K562 (cell line): ENCODE data around the gene NR3C1.

Source experiments
- BRF2 ChIP-seq: IDR thresholded peaks from 3 replicates; pipeline ENCODE4 v1.6.1; 2011; ENCODE audit warnings: borderline replicate concordance, mild to moderate bottlenecking; ENCODE audit not compliant: insufficient read length, insufficient read depth
- CTCF ChIP-seq, 3 experiments: IDR thresholded peaks in 2 of 3; conservative IDR thresholded peaks in 1 of 3; 2 replicates each; pipeline ENCODE4 v1.5.1; 2011 to 2012; ENCODE audit warnings: low read length in 3 of 3, mild to moderate bottlenecking in 3 of 3, control low read depth in 2 of 3, improper control_type of control experiment in 1 of 3, inconsistent platforms in 1 of 3, low read depth in 1 of 3, mixed read lengths in 1 of 3, moderate library complexity in 1 of 3; ENCODE audit not compliant: insufficient read depth in 2 of 3
- ELK1 ChIP-seq: sonication (generic); formaldehyde crosslinking; IDR thresholded peaks from 2 replicates; pipeline ENCODE4 v1.8.1; 2022; ENCODE audit warnings: missing genetic modification reagents
- HDAC3 ChIP-seq: fragments of 450-650 bp; IDR thresholded peaks from 2 replicates; pipeline ENCODE4 v1.6.1; 2018; ENCODE audit warnings: borderline replicate concordance, mild to moderate bottlenecking, moderate library complexity; ENCODE audit not compliant: partially characterized antibody
- HDAC8 ChIP-seq: fragments of 450-650 bp; IDR thresholded peaks from 2 replicates; pipeline ENCODE4 v1.6.1; 2016; ENCODE audit warnings: mild to moderate bottlenecking, missing genetic modification characterization, moderate library complexity, missing compliant biosample characterization
- IRF9 ChIP-seq: fragments of 450-650 bp; IDR thresholded peaks from 2 replicates; pipeline ENCODE4 v1.6.1; 2016; ENCODE audit warnings: missing biosample characterization, missing genetic modification characterization
- MAFK ChIP-seq: IDR thresholded peaks from 2 replicates; pipeline ENCODE4 v1.6.1; 2011; ENCODE audit warnings: low read length, improper control_type of control experiment
- NFIX ChIP-seq: fragments of 250-450 bp; sonication (Bioruptor Pico); IDR thresholded peaks from 2 replicates; pipeline ENCODE4 v1.4.0; 2020; ENCODE audit warnings: low read depth, mild to moderate bottlenecking, moderate library complexity
- PHF8 ChIP-seq: fragments of 200-600 bp; sonication (generic); IDR thresholded peaks from 2 replicates; pipeline ENCODE4 v1.6.1; 2012; ENCODE audit warnings: mixed run types, mild to moderate bottlenecking, inconsistent platforms, low read length, moderate library complexity, borderline replicate concordance
- POLR2A ChIP-seq: fragments of 450-650 bp; conservative IDR thresholded peaks from 2 replicates; pipeline ENCODE4 v1.6.1; 2016
- SREBF2 ChIP-seq: sonication (generic); formaldehyde crosslinking; IDR thresholded peaks from 2 replicates; pipeline ENCODE4 v1.4.0; 2020; ENCODE audit warnings: mild to moderate bottlenecking, missing genetic modification reagents
- SUPT5H ChIP-seq: fragments of 450-650 bp; IDR thresholded peaks from 2 replicates; pipeline ENCODE4 v1.6.1; 2016
- ZNF253 ChIP-seq: fragments of 250-450 bp; sonication (Bioruptor Pico); conservative IDR thresholded peaks from 2 replicates; pipeline ENCODE4 v1.6.1; 2021; ENCODE audit warnings: mild to moderate bottlenecking

- no peak for TF ChIP-seq SREBF2 (CRISPR knock-in tag)
- TF ChIP-seq HDAC3, result no peak
- no peak for TF ChIP-seq NFIX (CRISPR knock-in tag)
- no peak for TF ChIP-seq CTCF (IDR thresholded peaks at IDR 0.05 in 2 of 3, conservative IDR thresholded peaks at IDR 0.05 in 1 of 3; ENCODE audit: insufficient read depth in 2 of 3, low read depth in 1 of 3, low read length in 3 of 3)
- TF ChIP-seq MAFK, result no peak
- no peak for TF ChIP-seq ELK1 (CRISPR knock-in tag)
- TF ChIP-seq PHF8, result no peak
- TF ChIP-seq HDAC8 (tag), result no peak
- TF ChIP-seq IRF9 (tag), result no peak
- TF ChIP-seq POLR2A, result no peak
- TF ChIP-seq BRF2, result no peak
- no peak for TF ChIP-seq ZNF253 (CRISPR knock-in tag)
- no peak for TF ChIP-seq SUPT5H
These were observed 53.1 kb downstream of the NR3C1 start for GRCh38 chr5:143350341-143350740.
